ENCODE results near the gene UBXN6. TPM values are rescaled to one million over a fixed set of nuclear protein-coding genes. Genes with fewer than 3 reads are reported as not detected.

Gene UBXN6
- total and polyA plus RNA-seq, 2 of the 8 experiments (the other 6 are each of a cell fraction or from before 2014, with no cell fraction given) = 28.0 to 43.8 TPM

- peak overlapping the region; percentile 42 for H4K91ac ChIP-seq (replicated peaks; ENCODE audit: insufficient read length, low read length)
- H3K23ac ChIP-seq (ENCODE audit: insufficient read length) = no peak overlapping the region
- H4K5ac ChIP-seq (ENCODE audit: insufficient read length, low read depth, low read length) = no peak overlapping the region
- DNase-seq (ENCODE audit: low read depth in 1 of 2, low spot score in 2 of 2) = no peak
- peak overlapping the region in 2 of 4 experiments; percentile 27 to 28; a peak in 1 of 7 replicates for H3K9ac ChIP-seq (replicated peaks in 1 of 4; ENCODE audit: extremely low read depth in 1 of 4, low read depth in 3 of 4, low read length in 3 of 4)
- no peaks in the 10 kb centered on the region for H3K9me3 ChIP-seq (ENCODE audit: insufficient read depth in 2 of 2, low read depth in 1 of 2, low read length in 1 of 2)
- H3K4ac ChIP-seq (replicated peaks; ENCODE audit: insufficient read length, low read depth, low read length) = no peak overlapping the region
- H2BK120ac ChIP-seq (replicated peaks; ENCODE audit: low read depth, low read length) = no peak overlapping the region
- no peak overlapping the region; the same call in 1 of the 2 replicates for H2AK5ac ChIP-seq (ENCODE audit: low read depth, low read length)
- no peak overlapping the region for H4K8ac ChIP-seq (ENCODE audit: extremely low read depth, insufficient read depth, low read length)
- peaks cover 10% of the 10 kb centered on the region; the same call in 1 of the 2 replicates for H3K23me2 ChIP-seq (ENCODE audit: low read depth, low read length)
- H3K27me3 ChIP-seq (replicated peaks in 1 of 4; ENCODE audit: control insufficient read depth in 3 of 4, extremely low read depth in 1 of 4, insufficient read depth in 3 of 4, low read length in 3 of 4) = no peaks in the 10 kb centered on the region; a peak in 1 of 7 replicates
- no peak overlapping the region for H3K4me2 ChIP-seq (ENCODE audit: insufficient read depth in 1 of 2, low read depth in 2 of 2, low read length in 2 of 2)
- no peak overlapping the region for H2BK20ac ChIP-seq (ENCODE audit: low read length)
- peaks cover 6% of the 10 kb centered on the region for H3K79me1 ChIP-seq (ENCODE audit: low read depth, low read length)
- TF ChIP-seq YY1 (IDR thresholded peaks at IDR 0.05; ENCODE audit: low read depth, low read length) (no peak), HDAC6 (IDR thresholded peaks at IDR 0.05; ENCODE audit: low read depth, low read length) (no peak), USF2 (IDR thresholded peaks at IDR 0.05; ENCODE audit: low read length) (no peak), CBX8 (IDR thresholded peaks at IDR 0.05; ENCODE audit: borderline replicate concordance, low read depth, low read length) (no peak), CREB1 (IDR thresholded peaks at IDR 0.05) (no peak), ZNF274 (IDR thresholded peaks at IDR 0.05; ENCODE audit: borderline replicate concordance, extremely low read depth, low read length) (no peak), EP300 (IDR thresholded peaks at IDR 0.05; ENCODE audit: borderline replicate concordance in 1 of 2, low read depth in 2 of 2, low read length in 2 of 2) (no peak)
- H2BK5ac ChIP-seq (ENCODE audit: low read depth, low read length) = peak overlapping the region; percentile 48; the same call in 1 of the 2 replicates
- no peak overlapping the region for H3K27ac ChIP-seq (ENCODE audit: low read depth, low read length)
- peak overlapping the region; percentile 100 for H3K56ac ChIP-seq (replicated peaks; ENCODE audit: insufficient read length, low read depth, low read length)
- 87% methylated on average over 3 of the region's 3 CpGs; no CpG with 5 or more reads in 1 of the 2 experiments for WGBS, 2 experiments (ENCODE audit: extremely low coverage in 1 of 2, insufficient coverage in 1 of 2, insufficient read length in 1 of 2, insufficient replicate concordance in 2 of 2, low coverage in 1 of 2, low lambda C conversion rate in 2 of 2, missing lambda C conversion rate in 1 of 2)
- H2AFZ ChIP-seq (ENCODE audit: low read length) = no peak overlapping the region
- no peak overlapping the region for H3K4me3 ChIP-seq (ENCODE audit: extremely low read depth in 1 of 4, insufficient read depth in 2 of 4, low read depth in 3 of 4, low read length in 4 of 4)
- peaks cover 7 to 66% (median 47%) of the 10 kb centered on the region in 4 experiments; a peak in 6 of 8 replicates for H3K36me3 ChIP-seq (ENCODE audit: control insufficient read depth in 2 of 4, insufficient read depth in 4 of 4, low read length in 3 of 4)
- H3K18ac ChIP-seq (ENCODE audit: extremely low read depth, low read length) = no peak overlapping the region
- CTCF ChIA-PET (ENCODE audit: partially characterized antibody) = interaction anchor here (2.7 kb wide), 1 partner anchor 32 kb away, joined by 13 read pairs; no protein-coding TSS in a partner anchor
- H3K79me2 ChIP-seq (ENCODE audit: control insufficient read depth in 1 of 2, insufficient read depth in 2 of 2, low read length in 2 of 2) = 0 out of 4 replicates have a peak, but pooled peaks cover 0 to 3% of the 10 kb centered on the region in 2 experiments
- peaks cover 7 to 20% of the 10 kb centered on the region in 2 experiments for H4K20me1 ChIP-seq (replicated peaks in 1 of 2; ENCODE audit: control insufficient read depth in 1 of 2, insufficient read depth in 2 of 2, low read length in 2 of 2)
- H2BK15ac ChIP-seq (ENCODE audit: low read length) = no peak overlapping the region
- peak overlapping the region; percentile 65; the same call in 1 of the 2 replicates for H2BK12ac ChIP-seq (ENCODE audit: low read depth, low read length)
- peak; percentile 36 for FAIRE-seq
- H3K4me1 ChIP-seq (replicated peaks in 1 of 4; ENCODE audit: control insufficient read depth in 3 of 4, insufficient read depth in 4 of 4, low read length in 3 of 4) = no peaks in the 10 kb centered on the region
- H3K14ac ChIP-seq (ENCODE audit: insufficient read length) = no peak overlapping the region
- POLR2A ChIA-PET (ENCODE audit: partially characterized antibody) = interaction anchor here (3.8 kb wide), 1 partner anchor 12 kb away, joined by 19 read pairs; no protein-coding TSS in a partner anchor
Measured at GRCh38 chr19:4492337-4493103, 34.9 kb upstream of the UBXN6 start.
